MM.1S (cell line): ENCODE measurements around the gene MLNR.

Source experiments
- DNase-seq: peaks from one replicate; pipeline ENCODE4 v3.0.0-alpha.2; 2015
- H2AFZ ChIP-seq: fragments of 300-600 bp; sonication (generic); 2 replicates; pipeline ENCODE4 v1.6.0; 2016; ENCODE audit warnings: antibody characterized with exemption, low read length
- H3F3A ChIP-seq: fragments of 300-600 bp; sonication (generic); 2 replicates; pipeline ENCODE4 v1.6.1; 2016; ENCODE audit warnings: mild to moderate bottlenecking, antibody characterized with exemption, low read length, moderate library complexity, mixed read lengths; ENCODE audit not compliant: insufficient read depth
- H3K27ac ChIP-seq: fragments of 300-600 bp; sonication (generic); 2 replicates; pipeline ENCODE4 v1.5.1; 2016; ENCODE audit warnings: mild to moderate bottlenecking, low read length
- H3K27me3 ChIP-seq: fragments of 300-600 bp; sonication (generic); replicated peaks from 2 replicates; pipeline ENCODE4 v1.6.0; 2016; ENCODE audit warnings: low read length; ENCODE audit not compliant: insufficient read depth
- H3K36me3 ChIP-seq: fragments of 300-600 bp; sonication (generic); replicated peaks from 2 replicates; pipeline ENCODE4 v1.6.1; 2016; ENCODE audit warnings: mild to moderate bottlenecking, low read length, mixed read lengths; ENCODE audit not compliant: insufficient read depth
- H3K4me1 ChIP-seq: fragments of 300-600 bp; sonication (generic); 2 replicates; pipeline ENCODE4 v1.6.1; 2016; ENCODE audit warnings: low read length, mixed read lengths
- H3K4me2 ChIP-seq: fragments of 300-600 bp; sonication (generic); 2 replicates; pipeline ENCODE4 v1.6.0; 2016; ENCODE audit warnings: low read depth, low read length
- H3K4me3 ChIP-seq: fragments of 300-600 bp; sonication (generic); 2 replicates; pipeline ENCODE4 v1.5.1; 2016; ENCODE audit warnings: low read length, mixed read lengths
- H3K79me2 ChIP-seq: fragments of 300-600 bp; sonication (generic); 2 replicates; pipeline ENCODE4 v1.6.1; 2016; ENCODE audit warnings: mixed run types, low read length, mixed read lengths
- H3K9ac ChIP-seq: fragments of 300-600 bp; sonication (generic); 2 replicates; pipeline ENCODE4 v1.6.1; 2016; ENCODE audit warnings: low read length, mixed read lengths
- H3K9me2 ChIP-seq: fragments of 300-600 bp; sonication (generic); replicated peaks from 2 replicates; pipeline ENCODE4 v1.6.1; 2016; ENCODE audit warnings: mild to moderate bottlenecking, low read length, mixed read lengths; ENCODE audit not compliant: insufficient read depth
- H3K9me3 ChIP-seq: fragments of 300-600 bp; sonication (generic); replicated peaks from 2 replicates; pipeline ENCODE4 v1.6.1; 2016; ENCODE audit warnings: mild to moderate bottlenecking, low read length, mixed read lengths; ENCODE audit not compliant: insufficient read depth
- H4K20me1 ChIP-seq: fragments of 300-600 bp; sonication (generic); 2 replicates; pipeline ENCODE4 v1.6.1; 2016; ENCODE audit warnings: mild to moderate bottlenecking, low read length, moderate library complexity, mixed read lengths; ENCODE audit not compliant: insufficient read depth
- CTCF ChIP-seq: fragments of 300-600 bp; sonication (generic); IDR thresholded peaks from 2 replicates; pipeline ENCODE4 v1.5.1; 2016; ENCODE audit warnings: antibody characterized with exemption, low read length, mixed read lengths
- EZH2 ChIP-seq: fragments of 300-600 bp; sonication (generic); optimal IDR thresholded peaks from 2 replicates; pipeline ENCODE3; 2017; ENCODE audit warnings: low read depth, mild to moderate bottlenecking, antibody characterized with exemption, low read length, mixed read lengths
- EZH2phosphoT487 ChIP-seq: fragments of 300-600 bp; sonication (generic); IDR thresholded peaks from 2 replicates; pipeline ENCODE4 v1.6.1; 2018; ENCODE audit warnings: antibody characterized with exemption, low read length

MLNR gene

GRCh38 chr13:49218493-49219051 lies 1.6 kb upstream of the MLNR start:
- Histone ChIP-seq H3K36me3 (no peaks in the 10 kb centered on the region), H2AFZ (no peak overlapping the region), H3K9me3 (no peaks in the 10 kb centered on the region), H3K9me2 (no peaks in the 10 kb centered on the region), H3K27me3 (no peaks in the 10 kb centered on the region), H4K20me1 (no peaks in the 10 kb centered on the region), H3K4me2 (no peak overlapping the region), H3K4me3 (no peak overlapping the region), H3K27ac (no peak overlapping the region), H3K9ac (no peak overlapping the region), H3K79me2 (no peaks in the 10 kb centered on the region), H3K4me1 (no peaks in the 10 kb centered on the region), H3F3A (no peaks in the 10 kb centered on the region)
- TF ChIP-seq CTCF (no peak), EZH2phosphoT487 (no peak), EZH2 (no peak)
- no peak for DNase-seq

GRCh38 chr13:49219647-49220035 lies 497 bp upstream of the MLNR start:
- Histone ChIP-seq H3K9ac (no peak overlapping the region), H3K79me2 (no peaks in the 10 kb centered on the region), H3K27ac (no peak overlapping the region), H3K4me3 (no peak overlapping the region), H2AFZ (no peak overlapping the region), H3F3A (no peaks in the 10 kb centered on the region), H3K4me1 (no peaks in the 10 kb centered on the region), H4K20me1 (no peaks in the 10 kb centered on the region), H3K9me2 (no peaks in the 10 kb centered on the region), H3K9me3 (no peaks in the 10 kb centered on the region), H3K27me3 (no peaks in the 10 kb centered on the region), H3K4me2 (no peak overlapping the region), H3K36me3 (no peaks in the 10 kb centered on the region)
- TF ChIP-seq CTCF, result no peak
- TF ChIP-seq EZH2, result no peak
- TF ChIP-seq EZH2phosphoT487, result no peak
- DNase-seq, result no peak

GRCh38 chr13:49220856-49221589 lies 885 bp downstream of the MLNR start:
- Histone ChIP-seq H3K27ac (no peak overlapping the region), H3K9me3 (no peaks in the 10 kb centered on the region), H3K9me2 (no peaks in the 10 kb centered on the region), H3K4me2 (no peak overlapping the region), H3K27me3 (no peaks in the 10 kb centered on the region), H2AFZ (no peak overlapping the region), H3K79me2 (no peaks in the 10 kb centered on the region), H3F3A (no peaks in the 10 kb centered on the region), H4K20me1 (no peaks in the 10 kb centered on the region), H3K36me3 (no peaks in the 10 kb centered on the region), H3K4me1 (no peaks in the 10 kb centered on the region), H3K9ac (no peak overlapping the region), H3K4me3 (no peak overlapping the region)
- TF ChIP-seq EZH2, result no peak
- TF ChIP-seq EZH2phosphoT487, result no peak
- no peak for DNase-seq

GRCh38 chr13:49221590-49221965 lies 1.4 kb downstream of the MLNR start:
- Histone ChIP-seq H3K27ac (no peak overlapping the region), H4K20me1 (no peaks in the 10 kb centered on the region), H3K9ac (no peak overlapping the region), H3K9me2 (no peaks in the 10 kb centered on the region), H3K36me3 (no peaks in the 10 kb centered on the region), H3K79me2 (no peaks in the 10 kb centered on the region), H3K27me3 (no peaks in the 10 kb centered on the region), H3K4me1 (no peaks in the 10 kb centered on the region), H3K9me3 (no peaks in the 10 kb centered on the region), H3K4me2 (no peak overlapping the region), H3F3A (no peaks in the 10 kb centered on the region), H2AFZ (no peak overlapping the region), H3K4me3 (no peak overlapping the region)
- TF ChIP-seq EZH2, result no peak
- no peak for TF ChIP-seq EZH2phosphoT487
- no peak for TF ChIP-seq CTCF
- no peak for DNase-seq
